ENCODE data around the gene GALNT11.
A peak's percentile ranks its signal among the peaks of the same experiment; 100 is the strongest.
"Not testable (repeated sequence)": the region's sequence is repeated elsewhere in the genome, so short reads cannot be mapped to it uniquely, and the experiment has no call there.

The GALNT11 gene

DNA sequence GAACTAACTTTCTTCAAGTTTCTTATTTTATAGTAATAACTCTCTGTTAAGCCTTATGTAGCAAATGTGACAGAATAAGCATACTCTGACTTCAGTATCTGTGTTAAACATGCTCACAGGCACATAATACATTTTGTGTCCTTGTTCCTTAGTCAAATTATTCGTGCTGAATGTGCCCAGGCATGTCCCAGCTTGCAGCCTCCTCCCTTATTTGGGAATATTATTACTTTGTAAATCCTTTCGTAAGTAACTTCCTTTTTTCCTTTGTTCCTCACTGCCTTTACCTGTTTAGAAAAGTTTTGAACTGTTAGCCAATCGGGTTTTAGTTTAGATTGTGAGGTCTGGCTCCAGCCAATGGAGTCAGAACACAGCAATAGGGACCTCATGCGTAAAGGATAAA lies 46.9 kb downstream of the GALNT11 start:
- no peak for TF ChIP-seq CTCF (IDR thresholded peaks at IDR 0.05; ENCODE audit: low read depth, low read length, missing control alignments)
- Histone ChIP-seq H3K27me3 (replicated peaks) (no peaks in the 10 kb centered on the region), H3K4me3 (ENCODE audit: low read depth, low read length) (no peak overlapping the region), H3K27ac (no peak overlapping the region), H3K36me3 (replicated peaks) (no peaks in the 10 kb centered on the region)
- in situ Hi-C loops (cut with HindIII; ENCODE audit: low pct_ligation_motif_present, low sequenced_read_pairs): no loop called here
- no peak for DNase-seq

GRCh38 chr7:152073352-152073751 lies 47.9 kb downstream of the GALNT11 start:
- no peak for DNase-seq
- no peaks in the 10 kb centered on the region for H3K36me3 ChIP-seq (replicated peaks)
- no peak overlapping the region for H3K27ac ChIP-seq
- H3K4me3 ChIP-seq (ENCODE audit: low read depth, low read length): no peak overlapping the region
- in situ Hi-C loops (cut with HindIII; ENCODE audit: low pct_ligation_motif_present, low sequenced_read_pairs): no loop called here
- no peaks in the 10 kb centered on the region for H3K27me3 ChIP-seq (replicated peaks)
- no peak for TF ChIP-seq CTCF (IDR thresholded peaks at IDR 0.05; ENCODE audit: low read depth, low read length, missing control alignments)

GRCh38 chr7:152074673-152075072 lies 49.2 kb downstream of the GALNT11 start:
- DNase-seq: no peak
- H3K27ac ChIP-seq: no peak overlapping the region
- in situ Hi-C loops (cut with HindIII; ENCODE audit: low pct_ligation_motif_present, low sequenced_read_pairs): no loop called here
- TF ChIP-seq CTCF (IDR thresholded peaks at IDR 0.05; ENCODE audit: low read depth, low read length, missing control alignments): no peak
- H3K36me3 ChIP-seq (replicated peaks): no peaks in the 10 kb centered on the region
- no peak overlapping the region for H3K4me3 ChIP-seq (ENCODE audit: low read depth, low read length)
- no peaks in the 10 kb centered on the region for H3K27me3 ChIP-seq (replicated peaks)

DNA sequence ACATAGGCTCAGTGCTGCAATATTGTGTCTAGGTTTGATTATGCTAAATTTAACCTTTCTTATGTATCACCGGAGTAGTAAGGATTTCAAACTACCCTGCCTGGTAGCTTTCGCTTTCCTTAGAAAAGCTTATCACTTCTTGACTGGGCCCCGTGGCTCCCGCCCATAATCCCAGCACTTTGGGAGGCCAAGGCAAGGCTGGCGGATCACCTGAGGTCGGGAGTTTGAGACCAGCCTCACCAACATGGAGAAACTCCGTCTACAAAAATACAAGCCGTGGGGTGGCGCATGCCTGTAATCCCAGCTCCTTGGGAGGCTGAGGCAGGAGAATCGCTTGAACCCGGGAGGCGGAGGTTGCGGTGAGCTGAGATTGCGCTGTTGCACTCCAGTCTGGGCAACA lies 49.9 kb downstream of the GALNT11 start:
- DNase-seq; H3K27ac ChIP-seq; in situ Hi-C loops (cut with HindIII; ENCODE audit: low pct_ligation_motif_present, low sequenced_read_pairs); H3K36me3 ChIP-seq (replicated peaks); H3K4me3 ChIP-seq (ENCODE audit: low read depth, low read length); H3K27me3 ChIP-seq (replicated peaks): not testable (repeated sequence)

DNA sequence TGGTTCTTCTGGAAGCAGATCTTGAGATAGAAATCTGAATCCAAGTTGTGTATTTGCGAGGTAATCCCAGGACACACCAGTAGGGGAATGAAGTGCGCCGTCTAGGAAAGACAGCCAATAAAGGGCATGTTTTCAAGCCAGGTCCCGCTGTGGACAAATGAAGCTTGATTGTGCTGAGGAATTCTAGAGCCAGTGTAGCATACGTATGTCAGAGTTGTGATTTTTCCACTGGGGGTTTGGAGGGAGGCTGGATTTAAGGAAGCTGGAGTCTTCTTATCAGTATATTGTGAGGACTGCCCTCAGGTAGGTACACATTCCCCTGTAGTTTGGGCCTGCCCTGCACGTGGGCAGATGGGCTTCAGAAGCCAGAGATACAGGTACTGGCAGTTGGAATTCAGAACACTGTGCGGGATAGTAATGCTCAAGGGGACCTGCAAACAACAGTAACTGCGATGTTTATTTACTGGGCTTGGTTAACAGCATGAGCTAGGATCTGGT lies 50.9 kb downstream of the GALNT11 start:
- H3K4me3 ChIP-seq (ENCODE audit: low read depth, low read length): no peak overlapping the region
- TF ChIP-seq CTCF (IDR thresholded peaks at IDR 0.05; ENCODE audit: low read depth, low read length, missing control alignments): peak; percentile 64
- no peaks in the 10 kb centered on the region for H3K36me3 ChIP-seq (replicated peaks)
- in situ Hi-C loops (cut with HindIII; ENCODE audit: low pct_ligation_motif_present, low sequenced_read_pairs): no loop called here
- no peak overlapping the region for H3K27ac ChIP-seq
- no peaks in the 10 kb centered on the region for H3K27me3 ChIP-seq (replicated peaks)
- DNase-seq: no peak

GRCh38 chr7:152076940-152077933 lies 51.8 kb downstream of the GALNT11 start:
- DNase-seq: no peak
- in situ Hi-C loops (cut with HindIII; ENCODE audit: low pct_ligation_motif_present, low sequenced_read_pairs): no loop called here
- Histone ChIP-seq H3K36me3 (replicated peaks) (no peaks in the 10 kb centered on the region), H3K4me3 (ENCODE audit: low read depth, low read length) (no peak overlapping the region), H3K27ac (no peak overlapping the region), H3K27me3 (replicated peaks) (no peaks in the 10 kb centered on the region)
- TF ChIP-seq CTCF (IDR thresholded peaks at IDR 0.05; ENCODE audit: low read depth, low read length, missing control alignments): no peak
